Spleen (tissue), 11 donors: Measurements from ENCODE around the gene TMEM185A. TPM values are rescaled to one million over a fixed set of nuclear protein-coding genes. Genes with fewer than 3 reads are reported as not detected.
"Not testable (repeated sequence)": the region's sequence is repeated elsewhere in the genome, so short reads cannot be mapped to it uniquely, and the experiment has no call there.

ENCODE experiments used
- DNase-seq: peaks from one replicate; pipeline ENCODE4 v3.0.0-alpha.2; 2020
- H3K27ac ChIP-seq, 8 donors: fragments of 200-600 bp; sonication (generic) in 7 of 8; 1 replicate in 4 of 8; 2 replicates in 4 of 8; pipeline versions ENCODE4 v1.5.0 to v1.8.0; 2016 to 2021; ENCODE audit warnings: inconsistent platforms in 4 of 8, mild to moderate bottlenecking in 4 of 8, moderate library complexity in 1 of 8
- H3K27me3 ChIP-seq, 7 donors: fragments of 200-600 bp; sonication (generic) in 6 of 7; replicated peaks in 1 of 7; 1 replicate in 4 of 7; 2 replicates in 3 of 7; pipeline versions ENCODE4 v1.5.0 to v1.8.0; 2016 to 2021; ENCODE audit warnings: inconsistent platforms in 3 of 7, mild to moderate bottlenecking in 1 of 7
- H3K36me3 ChIP-seq, 6 donors: fragments of 200-600 bp; sonication (generic) in 5 of 6; 1 replicate in 4 of 6; 2 replicates in 2 of 6; pipeline versions ENCODE4 v1.5.0 to v1.8.0; 2016 to 2021; ENCODE audit warnings: inconsistent platforms in 2 of 6
- H3K4me1 ChIP-seq, 6 donors: fragments of 200-600 bp; sonication (generic) in 5 of 6; 1 replicate in 3 of 6; 2 replicates in 3 of 6; pipeline versions ENCODE4 v1.5.0 to v1.8.0; 2016 to 2021; ENCODE audit warnings: inconsistent platforms in 3 of 6
- H3K4me3 ChIP-seq, 8 donors: fragments of 200-600 bp; sonication (generic) in 7 of 8; 1 replicate in 4 of 8; 2 replicates in 4 of 8; pipeline versions ENCODE4 v1.5.0 to v1.8.0; 2016 to 2021; ENCODE audit warnings: inconsistent platforms in 4 of 8, mild to moderate bottlenecking in 4 of 8, moderate library complexity in 2 of 8
- H3K9me3 ChIP-seq, 8 donors: fragments of 200-600 bp; sonication (generic) in 7 of 8; 1 replicate in 4 of 8; 2 replicates in 4 of 8; pipeline versions ENCODE4 v1.5.0 to v1.8.0; 2016 to 2021; ENCODE audit warnings: inconsistent platforms in 4 of 8
- CTCF ChIP-seq, 11 experiments: fragments of 200-600 bp in 7 of 11; fragments of 450-650 bp in 4 of 11; sonication (generic) in 4 of 11; IDR thresholded peaks in 8 of 11; conservative IDR thresholded peaks in 3 of 11; 1 replicate in 7 of 11; 2 replicates in 4 of 11; pipeline versions ENCODE4 v1.4.0 to v1.8.0; 2016 to 2021; ENCODE audit warnings: antibody characterized with exemption in 11 of 11, inconsistent platforms in 4 of 11, mild to moderate bottlenecking in 1 of 11
- POLR2A ChIP-seq, 3 donors: fragments of 450-650 bp; IDR thresholded peaks; one replicate each; pipeline ENCODE4 v1.5.1; 2017; ENCODE audit warnings: antibody characterized with exemption in 3 of 3, mild to moderate bottlenecking in 1 of 3
- POLR2AphosphoS5 ChIP-seq, 3 donors: sonication (generic); formaldehyde crosslinking; IDR thresholded peaks; one replicate each; pipeline ENCODE4 v1.5.1; 2017; ENCODE audit warnings: antibody characterized with exemption in 3 of 3
- WGBS, 5 donors: extraction: QIAGEN DNeasy Blood & Tissue Kit in 3 of 5; methylation state at CpG; one replicate each; pipeline versions ENCODE4 v1.1.5 to v1.1.7; 2013 to 2018; 5-methylcytosine and 5-hydroxymethylcytosine counted together
- intact Hi-C: fragments of 100-400 bp; cut with DNase I; formaldehyde crosslinking; loops from one replicate; pipeline ENCODE4 v1.15.0; 2023; ENCODE audit warnings: low total_unique reads
- polyA plus RNA-seq, 3 donors: library from polyadenylated mRNA; stranded (reverse); fragments of 200-250 nt; gene quantifications; one replicate each; pipeline ENCODE4 v1.2.1, GENCODE V29; 2013
- total RNA-seq, 7 donors: library from RNA; depleted of rRNA in 3 of 7; stranded (reverse); fragments of >200 nt in 3 of 7; fragmentation: NEBNext Ultra II Directional in 4 of 7; extraction: Animal tissue kit (Norgen Biotek cat#: 25700) in 4 of 7; gene quantifications; one replicate each; pipeline versions ENCODE4 v1.1.0 to v1.2.1, GENCODE V29; 2016 to 2021
- donor health status: healthy with polysubstance abuse.
- donor health status: DM: no; HTN: no; CAD: no; lungs with moderate emphysema.
- donor health status: DM: no; HTN: no; CAD: no.
- donor health status: Bipolar disorder and iron deficiency.
- donor health status: healthy.
- donor health status: DM: no; HTN: no; CAD: no.
- donor health status: DM: yes; HTN: yes; CAD: no.

The TMEM185A gene
- total and polyA plus RNA-seq, 10 donors: 11.3 to 48.3 (median 30.4) TPM

- Histone ChIP-seq H3K9me3 (no peaks in the 10 kb centered on the region), H3K36me3 (no peaks in the 10 kb centered on the region), H3K27me3 (no peaks in the 10 kb centered on the region), H3K4me1 (peaks cover 0 to 53% (median 18%) of the 10 kb centered on the region in 6 donors), H3K4me3 (no peak overlapping the region), H3K27ac (no peak overlapping the region)
- intact Hi-C loops: no loop called here
- no peak for TF ChIP-seq POLR2AphosphoS5 (IDR thresholded peaks at IDR 0.05)
- TF ChIP-seq CTCF (IDR thresholded peaks at IDR 0.05 in 8 of 11, conservative IDR thresholded peaks at IDR 0.05 in 3 of 11): no peak
- TF ChIP-seq POLR2A (IDR thresholded peaks at IDR 0.05): no peak
- no peak for DNase-seq
- WGBS, 5 donors: 75 to 100% (median 90%) methylated on average over 2 of the region's 2 CpGs
Measured at GRCh38 chrX:149628768-149629167, 2.8 kb downstream of the TMEM185A start.

GRCh38 chrX:149628280-149628679, 3.3 kb downstream of the TMEM185A start:
- no peak for DNase-seq
- Histone ChIP-seq H3K9me3 (no peaks in the 10 kb centered on the region), H3K27ac (no peak overlapping the region), H3K4me1 (peaks cover 0 to 54% (median 18%) of the 10 kb centered on the region in 6 donors), H3K4me3 (no peak overlapping the region), H3K36me3 (no peaks in the 10 kb centered on the region), H3K27me3 (no peaks in the 10 kb centered on the region)
- TF ChIP-seq CTCF (IDR thresholded peaks at IDR 0.05 in 8 of 11, conservative IDR thresholded peaks at IDR 0.05 in 3 of 11) (no peak), POLR2A (IDR thresholded peaks at IDR 0.05) (no peak), POLR2AphosphoS5 (IDR thresholded peaks at IDR 0.05) (no peak)
- WGBS, 5 donors: 83 to 98% (median 90%) methylated on average over 1 to 3 of the region's 3 CpGs
- intact Hi-C loops: no loop called here

- DNase-seq, H3K9me3 ChIP-seq, H3K27ac ChIP-seq, intact Hi-C loops, H3K4me3 ChIP-seq, H3K27me3 ChIP-seq, H3K36me3 ChIP-seq: not testable (repeated sequence)
- H3K4me1 ChIP-seq: peaks cover 0 to 48% (median 13%) of the 10 kb centered on the region in 6 donors
- 71 to 79% (median 76%) methylated on average over 8 of the region's 8 CpGs for WGBS, 5 donors
Measured at GRCh38 chrX:149626829-149627228, 4.8 kb downstream of the TMEM185A start.

GRCh38 chrX:149619662-149620061, 11.9 kb downstream of the TMEM185A start:
- H3K4me3 ChIP-seq, H3K4me1 ChIP-seq, H3K27ac ChIP-seq, H3K9me3 ChIP-seq, H3K36me3 ChIP-seq, H3K27me3 ChIP-seq, DNase-seq, intact Hi-C loops: not testable (repeated sequence)
- WGBS, 5 donors: 58 to 100% methylated on average over 1 of the region's 1 CpG; no CpG with 5 or more reads in 3 of the 5 donors

GRCh38 chrX:149618871-149619270, 12.7 kb downstream of the TMEM185A start:
- intact Hi-C loops: no loop called here
- no peak overlapping the region for H3K27ac ChIP-seq
- H3K9me3 ChIP-seq: no peaks in the 10 kb centered on the region
- H3K27me3 ChIP-seq: no peaks in the 10 kb centered on the region
- no peak for DNase-seq
- WGBS, 5 donors: 60 to 97% (median 90%) methylated on average over 3 of the region's 3 CpGs
- TF ChIP-seq POLR2A (IDR thresholded peaks at IDR 0.05): no peak
- TF ChIP-seq POLR2AphosphoS5 (IDR thresholded peaks at IDR 0.05): no peak
- TF ChIP-seq CTCF (IDR thresholded peaks at IDR 0.05 in 8 of 11, conservative IDR thresholded peaks at IDR 0.05 in 3 of 11): no peak
- H3K4me1 ChIP-seq: peaks cover 0 to 1% (median 0%) of the 10 kb centered on the region in 6 donors
- no peak overlapping the region for H3K4me3 ChIP-seq
- no peaks in the 10 kb centered on the region for H3K36me3 ChIP-seq
